Measurements from ENCODE around the gene SERHL2. TPM values are rescaled to one million over a fixed set of nuclear protein-coding genes. Genes with fewer than 3 reads are reported as not detected.

The SERHL2 gene
- total and polyA plus RNA-seq, 2 donors (not counting 3 experiments of a cell fraction or from before 2014, with no cell fraction given): 0.80 to 2.0 TPM

DNA sequence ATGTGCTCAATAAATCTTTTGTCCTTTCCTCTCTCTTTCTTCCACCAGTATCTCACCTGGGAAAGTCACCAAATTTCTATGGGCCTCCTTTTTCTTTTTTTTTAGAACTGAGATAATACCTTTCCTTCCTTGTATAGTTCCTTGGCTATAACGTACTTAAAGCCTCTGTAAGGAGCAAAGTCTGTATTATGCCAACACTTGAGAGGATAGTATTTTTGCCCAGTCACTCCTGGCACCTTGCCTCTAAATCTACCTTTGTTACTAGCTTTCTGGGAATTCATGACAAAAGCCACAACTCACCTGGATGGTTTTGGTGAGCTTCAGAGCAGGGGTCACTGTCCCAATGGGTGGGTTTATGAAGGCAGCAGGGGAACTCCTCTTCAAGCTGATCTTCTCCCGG lies 48.7 kb downstream of the SERHL2 start:
- Histone ChIP-seq H3K4me1 (ENCODE audit: control insufficient read depth, extremely low read depth, insufficient read depth, low read length) (no peaks in the 10 kb centered on the region), H3K9ac (replicated peaks; ENCODE audit: extremely low read depth, insufficient read depth, low read length) (no peak overlapping the region), H2AFZ (ENCODE audit: low read depth, low read length) (no peak overlapping the region), H3K4me2 (ENCODE audit: insufficient read depth, low read length) (no peak overlapping the region), H3K4me3 (replicated peaks in 1 of 3; ENCODE audit: insufficient read depth in 1 of 3, low read depth in 1 of 3, low read length in 3 of 3) (no peak overlapping the region), H3K36me3 (ENCODE audit: control insufficient read depth in 2 of 2, extremely low read depth in 1 of 2, insufficient read depth in 2 of 2, low read length in 2 of 2) (peaks cover 18 to 25% of the 10 kb centered on the region in 2 experiments), H3K9me3 (replicated peaks; ENCODE audit: control insufficient read depth, insufficient read depth, low read length) (no peaks in the 10 kb centered on the region), H3K9me1 (replicated peaks; ENCODE audit: control insufficient read depth, extremely low read depth, insufficient read depth, low read length) (no peaks in the 10 kb centered on the region), H3K27me3 (ENCODE audit: control insufficient read depth in 2 of 2, insufficient read depth in 2 of 2, low read length in 2 of 2) (no peaks in the 10 kb centered on the region), H4K20me1 (replicated peaks; ENCODE audit: control insufficient read depth, extremely low read depth, insufficient read depth, low read length) (no peaks in the 10 kb centered on the region), H3K27ac (ENCODE audit: insufficient read depth, low read depth, low read length) (no peak overlapping the region), H3K79me2 (ENCODE audit: control insufficient read depth, insufficient read depth, low read length) (peaks cover 56% of the 10 kb centered on the region)
- dilution Hi-C loops (cut with MboI; ENCODE audit: extremely low pct_ligation_motif_present, low sequenced_read_pairs) (no loop called here), intact Hi-C loops (cut with micrococcal nuclease) (no loop called here)
- DNase-seq (ENCODE audit: low read depth, low spot score) (no peak), FAIRE-seq (no peak)
- POLR2A ChIA-PET: no interaction called here
- TF ChIP-seq, protein P1, sequence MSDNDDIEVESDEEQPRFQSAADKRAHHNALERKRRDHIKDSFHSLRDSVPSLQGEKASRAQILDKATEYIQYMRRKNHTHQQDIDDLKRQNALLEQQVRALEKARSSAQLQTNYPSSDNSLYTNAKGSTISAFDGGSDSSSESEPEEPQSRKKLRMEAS (IDR thresholded peaks at IDR 0.05; ENCODE audit: insufficient read depth, insufficient read length): no peak
- TF ChIP-seq, protein P2, sequence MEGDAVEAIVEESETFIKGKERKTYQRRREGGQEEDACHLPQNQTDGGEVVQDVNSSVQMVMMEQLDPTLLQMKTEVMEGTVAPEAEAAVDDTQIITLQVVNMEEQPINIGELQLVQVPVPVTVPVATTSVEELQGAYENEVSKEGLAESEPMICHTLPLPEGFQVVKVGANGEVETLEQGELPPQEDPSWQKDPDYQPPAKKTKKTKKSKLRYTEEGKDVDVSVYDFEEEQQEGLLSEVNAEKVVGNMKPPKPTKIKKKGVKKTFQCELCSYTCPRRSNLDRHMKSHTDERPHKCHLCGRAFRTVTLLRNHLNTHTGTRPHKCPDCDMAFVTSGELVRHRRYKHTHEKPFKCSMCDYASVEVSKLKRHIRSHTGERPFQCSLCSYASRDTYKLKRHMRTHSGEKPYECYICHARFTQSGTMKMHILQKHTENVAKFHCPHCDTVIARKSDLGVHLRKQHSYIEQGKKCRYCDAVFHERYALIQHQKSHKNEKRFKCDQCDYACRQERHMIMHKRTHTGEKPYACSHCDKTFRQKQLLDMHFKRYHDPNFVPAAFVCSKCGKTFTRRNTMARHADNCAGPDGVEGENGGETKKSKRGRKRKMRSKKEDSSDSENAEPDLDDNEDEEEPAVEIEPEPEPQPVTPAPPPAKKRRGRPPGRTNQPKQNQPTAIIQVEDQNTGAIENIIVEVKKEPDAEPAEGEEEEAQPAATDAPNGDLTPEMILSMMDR (IDR thresholded peaks at IDR 0.05; ENCODE audit: extremely low read depth in 1 of 2, insufficient read depth in 1 of 2, low read depth in 1 of 2, low read length in 2 of 2): no peak
- TF ChIP-seq FOS (IDR thresholded peaks at IDR 0.05; ENCODE audit: borderline replicate concordance, insufficient read depth, low read length): no peak
- no peak for TF ChIP-seq EZH2 (IDR thresholded peaks at IDR 0.05; ENCODE audit: borderline replicate concordance, low read depth, low read length, severe bottlenecking)
- no peak for TF ChIP-seq JUN (IDR thresholded peaks at IDR 0.05; ENCODE audit: borderline replicate concordance, insufficient read depth, insufficient read length, low read depth)
- no peak for TF ChIP-seq GATA2 (IDR thresholded peaks at IDR 0.05; ENCODE audit: insufficient read depth, insufficient read length, low read depth, low read length)
- no peak for TF ChIP-seq MYC (IDR thresholded peaks at IDR 0.05; ENCODE audit: low read depth, low read length)
- TF ChIP-seq POLR2AphosphoS5 (IDR thresholded peaks at IDR 0.05; ENCODE audit: insufficient read depth, low read depth, low read length): no peak
- TF ChIP-seq POLR2A (IDR thresholded peaks at IDR 0.05; ENCODE audit: low read depth, low read length): no peak
- CTCF ChIA-PET: no interaction called here
- no TSS peak for BruUV-seq (replicated peaks)

Data from endothelial cell of umbilical vein (primary cell).